Neural cell (in vitro differentiated cells): Measurements from ENCODE around the gene SH3PXD2A. TPM values are rescaled to one million over a fixed set of nuclear protein-coding genes. Genes with fewer than 3 reads are reported as not detected.

Experiments used
- H2AFZ ChIP-seq: fragments of 200-600, 300-800 bp; sonication (generic), shearing (Covaris generic); 2 replicates; pipeline ENCODE4 v1.6.0; 2014; ENCODE audit warnings: low read depth, mild to moderate bottlenecking, antibody characterized with exemption, low read length, moderate library complexity
- H3F3A ChIP-seq: fragments of 200-600 bp; shearing (Covaris generic); 2 replicates; pipeline ENCODE4 v1.6.1; 2016; ENCODE audit warnings: mild to moderate bottlenecking, moderate library complexity, mixed read lengths, antibody characterized with exemption, low read length; ENCODE audit not compliant: insufficient read depth, poor library complexity, severe bottlenecking
- H3K27ac ChIP-seq: fragments of 200-600, 300-800 bp; sonication (generic), shearing (Covaris generic); 2 replicates; pipeline ENCODE4 v1.5.1; 2014; ENCODE audit warnings: mild to moderate bottlenecking, low read length, moderate library complexity
- H3K27me3 ChIP-seq: fragments of 300-800, 200-600 bp; sonication (generic), shearing (Covaris generic); 2 replicates; pipeline ENCODE4 v1.6.0; 2014; ENCODE audit warnings: mild to moderate bottlenecking, low read depth, low read length, moderate library complexity; ENCODE audit not compliant: insufficient read depth
- H3K36me3 ChIP-seq: fragments of 300-800, 200-600 bp; sonication (generic), shearing (Covaris generic); 2 replicates; pipeline ENCODE4 v1.5.1; 2014; ENCODE audit warnings: mild to moderate bottlenecking, antibody characterized with exemption, low read length, moderate library complexity; ENCODE audit not compliant: insufficient read depth
- H3K4me2 ChIP-seq: fragments of 300-800, 200-600 bp; sonication (generic), shearing (Covaris generic); 2 replicates; pipeline ENCODE4 v1.6.0; 2014; ENCODE audit warnings: mild to moderate bottlenecking, low read length
- H3K4me3 ChIP-seq: fragments of 300-800, 200-600 bp; sonication (generic), shearing (Covaris generic); 2 replicates; pipeline ENCODE4 v1.5.1; 2014; ENCODE audit warnings: mild to moderate bottlenecking, low read length, moderate library complexity
- H3K79me2 ChIP-seq: fragments of 200-600 bp; shearing (Covaris generic); replicated peaks from 2 replicates; pipeline ENCODE4 v1.6.0; 2014; ENCODE audit warnings: mild to moderate bottlenecking, low read length, moderate library complexity; ENCODE audit not compliant: insufficient read depth
- H3K9ac ChIP-seq: fragments of 300-800, 200-600 bp; sonication (generic), shearing (Covaris generic); 2 replicates; pipeline ENCODE4 v1.6.1; 2016; ENCODE audit warnings: mild to moderate bottlenecking, low read length, mixed read lengths
- H3K9me2 ChIP-seq: fragments of 200-600 bp; shearing (Covaris generic); 2 replicates; pipeline ENCODE4 v1.6.1; 2016; ENCODE audit warnings: mild to moderate bottlenecking, low read length, mixed read lengths; ENCODE audit not compliant: insufficient read depth
- H3K9me3 ChIP-seq: fragments of 200-600, 300-800 bp; sonication (generic), shearing (Covaris generic); 2 replicates; pipeline ENCODE4 v1.6.1; 2016; ENCODE audit warnings: mild to moderate bottlenecking, mixed run types, low read length, moderate library complexity, mixed read lengths
- H4K20me1 ChIP-seq: fragments of 200-600 bp; shearing (Covaris generic); 2 replicates; pipeline ENCODE4 v1.6.1; 2016; ENCODE audit warnings: mild to moderate bottlenecking, mixed run types; ENCODE audit not compliant: insufficient read depth
- EP300 ChIP-seq: fragments of 450-650 bp; conservative IDR thresholded peaks from 2 replicates; pipeline ENCODE4 v1.6.1; 2014; ENCODE audit warnings: antibody characterized with exemption, mild to moderate bottlenecking, moderate library complexity; ENCODE audit not compliant: poor library complexity, severe bottlenecking
- EZH2 ChIP-seq: fragments of 200-600, 300-800 bp; shearing (Covaris generic), sonication (generic); IDR thresholded peaks from 2 replicates; pipeline ENCODE4 v1.6.1; 2014; ENCODE audit warnings: antibody characterized with exemption, low read length, borderline replicate concordance, mild to moderate bottlenecking; ENCODE audit not compliant: insufficient read depth, poor library complexity, severe bottlenecking
- MXI1 ChIP-seq: fragments of 450-650 bp; conservative IDR thresholded peaks from 2 replicates; pipeline ENCODE4 v1.6.1; 2014; ENCODE audit warnings: antibody characterized with exemption, mild to moderate bottlenecking; ENCODE audit not compliant: poor library complexity, severe bottlenecking
- POLR2AphosphoS5 ChIP-seq: IDR thresholded peaks from 2 replicates; pipeline ENCODE4 v1.6.1; 2012
- RAD21 ChIP-seq: fragments of 450-650 bp; conservative IDR thresholded peaks from 2 replicates; pipeline ENCODE4 v1.6.1; 2014; ENCODE audit warnings: antibody characterized with exemption, mild to moderate bottlenecking, moderate library complexity
- SMC3 ChIP-seq: fragments of 450-650 bp; conservative IDR thresholded peaks from 2 replicates; pipeline ENCODE4 v1.6.1; 2014; ENCODE audit warnings: antibody characterized with exemption, mild to moderate bottlenecking, moderate library complexity; ENCODE audit not compliant: poor library complexity
- TAF1 ChIP-seq: IDR thresholded peaks from 2 replicates; pipeline ENCODE4 v1.6.1; 2012; ENCODE audit warnings: low read depth
- polyA plus RNA-seq: library from polyadenylated mRNA; depleted of rRNA; stranded (reverse); fragments of >200 nt; gene quantifications from 2 replicates; pipeline ENCODE4 v1.2.3, GENCODE V29; 2014
- TF ChIP-seq, protein P1 (sequence below): IDR thresholded peaks from 2 replicates; pipeline ENCODE4 v1.6.1; 2012; ENCODE audit warnings: borderline replicate concordance
- TF ChIP-seq, protein P2 (sequence below): fragments of 450-650 bp; IDR thresholded peaks from 2 replicates; pipeline ENCODE4 v1.5.1; 2014; ENCODE audit warnings: antibody characterized with exemption, mild to moderate bottlenecking, moderate library complexity; ENCODE audit not compliant: poor library complexity, severe bottlenecking

SH3PXD2A gene
- polyA plus RNA-seq, 1 donor from 2014 or later = 5.2 TPM

DNA sequence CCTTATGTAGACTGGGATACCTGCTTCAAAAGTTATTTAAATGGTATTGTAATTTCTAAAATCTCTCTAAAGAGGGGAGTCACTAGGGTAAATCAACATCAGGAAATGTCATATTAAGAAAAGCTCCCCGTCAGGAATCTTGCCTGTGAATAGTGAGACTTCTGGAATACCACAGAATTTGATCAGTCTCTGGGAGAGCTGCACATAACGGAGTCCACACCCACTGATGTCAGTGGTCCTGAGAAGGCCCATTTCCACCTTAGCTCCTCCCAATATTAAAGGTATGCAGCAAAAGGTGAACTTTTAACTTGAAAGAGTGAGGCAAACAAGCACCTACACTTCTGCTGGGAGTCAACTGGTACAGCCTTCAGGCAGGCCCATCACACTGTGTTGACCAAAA, 35.3 kb upstream of the SH3PXD2A start:
- Histone ChIP-seq H3K9me3 (no peaks in the 10 kb centered on the region), H3K27me3 (no peaks in the 10 kb centered on the region), H2AFZ (no peak overlapping the region), H3K4me3 (no peak overlapping the region), H3K79me2 (no peaks in the 10 kb centered on the region), H3K9me2 (no peaks in the 10 kb centered on the region), H4K20me1 (no peaks in the 10 kb centered on the region), H3K4me2 (no peak overlapping the region), H3F3A (no peaks in the 10 kb centered on the region), H3K9ac (no peak overlapping the region), H3K36me3 (no peaks in the 10 kb centered on the region), H3K27ac (no peak overlapping the region)
- TF ChIP-seq RAD21 (no peak), EP300 (no peak), EZH2 (no peak), TAF1 (no peak), SMC3 (no peak), MXI1 (no peak), POLR2AphosphoS5 (no peak)
- TF ChIP-seq, protein P1, sequence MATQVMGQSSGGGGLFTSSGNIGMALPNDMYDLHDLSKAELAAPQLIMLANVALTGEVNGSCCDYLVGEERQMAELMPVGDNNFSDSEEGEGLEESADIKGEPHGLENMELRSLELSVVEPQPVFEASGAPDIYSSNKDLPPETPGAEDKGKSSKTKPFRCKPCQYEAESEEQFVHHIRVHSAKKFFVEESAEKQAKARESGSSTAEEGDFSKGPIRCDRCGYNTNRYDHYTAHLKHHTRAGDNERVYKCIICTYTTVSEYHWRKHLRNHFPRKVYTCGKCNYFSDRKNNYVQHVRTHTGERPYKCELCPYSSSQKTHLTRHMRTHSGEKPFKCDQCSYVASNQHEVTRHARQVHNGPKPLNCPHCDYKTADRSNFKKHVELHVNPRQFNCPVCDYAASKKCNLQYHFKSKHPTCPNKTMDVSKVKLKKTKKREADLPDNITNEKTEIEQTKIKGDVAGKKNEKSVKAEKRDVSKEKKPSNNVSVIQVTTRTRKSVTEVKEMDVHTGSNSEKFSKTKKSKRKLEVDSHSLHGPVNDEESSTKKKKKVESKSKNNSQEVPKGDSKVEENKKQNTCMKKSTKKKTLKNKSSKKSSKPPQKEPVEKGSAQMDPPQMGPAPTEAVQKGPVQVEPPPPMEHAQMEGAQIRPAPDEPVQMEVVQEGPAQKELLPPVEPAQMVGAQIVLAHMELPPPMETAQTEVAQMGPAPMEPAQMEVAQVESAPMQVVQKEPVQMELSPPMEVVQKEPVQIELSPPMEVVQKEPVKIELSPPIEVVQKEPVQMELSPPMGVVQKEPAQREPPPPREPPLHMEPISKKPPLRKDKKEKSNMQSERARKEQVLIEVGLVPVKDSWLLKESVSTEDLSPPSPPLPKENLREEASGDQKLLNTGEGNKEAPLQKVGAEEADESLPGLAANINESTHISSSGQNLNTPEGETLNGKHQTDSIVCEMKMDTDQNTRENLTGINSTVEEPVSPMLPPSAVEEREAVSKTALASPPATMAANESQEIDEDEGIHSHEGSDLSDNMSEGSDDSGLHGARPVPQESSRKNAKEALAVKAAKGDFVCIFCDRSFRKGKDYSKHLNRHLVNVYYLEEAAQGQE = no peak
- TF ChIP-seq, protein P2, sequence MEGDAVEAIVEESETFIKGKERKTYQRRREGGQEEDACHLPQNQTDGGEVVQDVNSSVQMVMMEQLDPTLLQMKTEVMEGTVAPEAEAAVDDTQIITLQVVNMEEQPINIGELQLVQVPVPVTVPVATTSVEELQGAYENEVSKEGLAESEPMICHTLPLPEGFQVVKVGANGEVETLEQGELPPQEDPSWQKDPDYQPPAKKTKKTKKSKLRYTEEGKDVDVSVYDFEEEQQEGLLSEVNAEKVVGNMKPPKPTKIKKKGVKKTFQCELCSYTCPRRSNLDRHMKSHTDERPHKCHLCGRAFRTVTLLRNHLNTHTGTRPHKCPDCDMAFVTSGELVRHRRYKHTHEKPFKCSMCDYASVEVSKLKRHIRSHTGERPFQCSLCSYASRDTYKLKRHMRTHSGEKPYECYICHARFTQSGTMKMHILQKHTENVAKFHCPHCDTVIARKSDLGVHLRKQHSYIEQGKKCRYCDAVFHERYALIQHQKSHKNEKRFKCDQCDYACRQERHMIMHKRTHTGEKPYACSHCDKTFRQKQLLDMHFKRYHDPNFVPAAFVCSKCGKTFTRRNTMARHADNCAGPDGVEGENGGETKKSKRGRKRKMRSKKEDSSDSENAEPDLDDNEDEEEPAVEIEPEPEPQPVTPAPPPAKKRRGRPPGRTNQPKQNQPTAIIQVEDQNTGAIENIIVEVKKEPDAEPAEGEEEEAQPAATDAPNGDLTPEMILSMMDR = no peak

DNA sequence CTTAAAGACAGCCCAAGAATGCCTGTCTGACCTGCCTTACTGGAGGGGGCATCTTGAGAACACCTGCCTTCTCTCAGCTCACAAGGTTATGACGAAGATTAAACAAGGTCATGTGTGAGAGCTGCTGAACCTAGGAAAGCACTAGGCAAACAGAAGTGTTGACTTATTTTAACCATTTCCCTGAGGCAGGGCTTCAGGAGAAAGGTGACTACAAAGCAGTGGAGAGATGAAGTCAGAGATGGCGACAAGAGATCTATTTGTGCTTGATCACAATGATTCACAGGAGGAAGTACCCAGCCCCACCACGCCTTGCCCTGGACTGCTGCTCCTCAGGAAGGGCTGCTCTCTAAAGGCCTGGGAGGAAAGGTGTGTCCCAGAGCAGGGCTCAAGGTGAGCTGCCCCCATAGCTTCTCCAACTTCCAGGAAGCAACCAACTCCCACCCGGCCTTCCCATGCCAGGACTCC, 34.9 kb upstream of the SH3PXD2A start:
- Histone ChIP-seq H3F3A (no peaks in the 10 kb centered on the region), H3K4me2 (no peak overlapping the region), H3K4me3 (no peak overlapping the region), H3K9ac (no peak overlapping the region), H2AFZ (no peak overlapping the region), H3K9me3 (no peaks in the 10 kb centered on the region), H3K27me3 (no peaks in the 10 kb centered on the region), H3K9me2 (no peaks in the 10 kb centered on the region), H3K79me2 (no peaks in the 10 kb centered on the region), H4K20me1 (no peaks in the 10 kb centered on the region), H3K27ac (no peak overlapping the region), H3K36me3 (no peaks in the 10 kb centered on the region)
- TF ChIP-seq, protein P1 = no peak
- TF ChIP-seq POLR2AphosphoS5 (no peak), SMC3 (no peak), EZH2 (no peak)
